Activated CD8-positive, alpha-beta memory T cell treated with anti-CD3 and anti-CD28 coated beads for 1 hour (primary cell): ENCODE results near the gene KIF3B.
"Not testable (repeated sequence)": the region's sequence is repeated elsewhere in the genome, so short reads cannot be mapped to it uniquely, and the experiment has no call there.

Source experiments
- DNase-seq, 2 donors: peaks; one replicate each; pipeline ENCODE4 v3.0.0-alpha.2; 2020; ENCODE audit warnings: low read depth in 1 of 2; ENCODE audit errors: extremely low read depth in 1 of 2

Gene KIF3B

DNA sequence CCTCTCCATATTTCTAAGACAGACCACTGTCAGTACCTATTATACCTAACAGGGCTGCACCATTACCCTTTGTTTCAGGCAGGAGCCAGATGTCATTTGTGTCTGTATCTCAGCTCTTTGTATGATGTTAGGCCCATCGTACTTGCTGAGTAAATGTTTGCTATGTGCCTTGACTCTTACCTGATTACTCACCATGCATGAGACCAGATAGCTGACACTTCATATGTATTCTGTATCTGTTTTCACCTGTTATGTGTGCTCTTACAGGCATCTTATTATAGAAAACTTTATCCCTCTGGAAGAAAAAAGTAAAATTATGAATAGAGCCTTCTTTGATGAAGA is 49.0 kb downstream of the KIF3B start:
- no peak for DNase-seq

DNA sequence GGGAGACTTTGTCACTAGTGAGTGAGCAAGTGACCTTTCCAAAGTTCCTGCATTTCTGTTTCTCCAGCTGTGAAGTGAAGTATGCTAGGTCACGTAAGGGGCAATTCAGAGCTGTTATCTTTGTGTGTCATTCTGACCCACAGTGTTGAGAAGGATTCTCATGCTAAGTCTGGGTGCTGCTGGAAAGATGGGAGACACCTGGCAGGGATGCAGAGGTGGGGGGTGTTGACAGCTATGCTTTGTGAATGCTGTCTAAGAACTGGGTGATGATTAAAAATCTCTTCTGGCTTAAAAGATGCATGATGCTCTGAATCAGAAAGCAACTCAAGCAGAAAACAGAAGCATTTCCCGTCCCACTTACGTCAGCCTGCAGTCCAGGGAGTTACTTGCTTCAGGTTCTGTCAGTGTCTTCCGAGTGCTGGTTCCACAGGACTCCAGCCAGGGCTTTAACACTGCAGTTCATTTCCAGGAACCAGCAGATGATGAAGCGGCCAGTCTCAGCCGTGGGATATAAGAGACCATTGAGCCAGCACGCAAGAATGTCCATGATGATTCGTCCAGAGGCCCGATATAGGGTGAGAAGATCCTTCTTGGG is 49.7 kb downstream of the KIF3B start:
- no peak for DNase-seq

DNA sequence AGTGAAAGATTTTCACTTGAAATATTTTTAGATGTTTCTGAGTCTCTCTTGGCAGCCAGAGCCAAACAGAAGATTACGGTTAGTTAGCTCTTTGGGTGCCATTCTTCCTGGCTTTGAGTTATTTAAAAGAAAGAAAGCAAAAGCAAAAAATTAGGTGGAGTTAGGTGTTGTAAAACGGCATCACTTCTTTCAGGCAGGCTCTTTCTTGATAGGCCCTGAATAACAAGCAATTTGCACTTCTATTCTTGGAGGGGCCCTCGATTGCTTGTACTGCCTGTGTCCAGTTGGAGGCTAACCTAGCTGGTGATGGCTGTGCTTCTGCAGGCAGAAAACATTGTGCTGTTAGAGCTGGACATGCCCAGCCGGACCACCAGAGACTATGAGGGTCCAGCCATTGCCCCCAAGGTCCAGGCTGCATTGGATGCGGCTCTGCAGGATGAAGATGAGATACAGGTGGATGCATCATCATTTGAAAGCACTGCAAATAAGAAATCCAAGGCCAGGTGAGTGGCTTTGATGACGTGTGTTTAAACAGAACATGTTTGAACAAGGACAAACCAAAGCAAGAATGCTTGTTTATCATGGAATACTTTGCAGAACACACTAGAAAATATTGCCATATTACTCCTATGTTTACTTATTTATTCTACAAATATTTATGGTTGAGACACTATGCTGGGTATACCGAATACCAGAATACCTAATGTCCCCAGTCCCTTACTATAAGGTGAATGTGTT is 52.5 kb downstream of the KIF3B start:
- no peak for DNase-seq

DNA sequence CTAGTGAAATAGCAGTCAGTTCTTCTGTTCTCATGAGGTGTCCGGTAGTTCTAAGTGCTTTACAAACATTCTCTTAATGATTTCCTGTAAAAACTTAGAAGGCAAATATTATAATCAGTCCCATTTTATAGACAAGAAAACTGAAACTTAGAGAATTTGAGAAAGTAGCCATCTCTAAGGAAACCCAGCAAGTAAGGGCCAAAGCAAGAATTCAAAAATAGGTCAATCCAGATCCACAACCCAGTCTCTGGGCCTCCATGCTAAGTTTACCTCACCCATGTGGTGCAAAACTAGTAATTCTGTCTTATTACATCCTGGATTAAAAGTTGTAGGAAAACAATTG is 53.1 kb downstream of the KIF3B start:
- DNase-seq: no peak

DNA sequence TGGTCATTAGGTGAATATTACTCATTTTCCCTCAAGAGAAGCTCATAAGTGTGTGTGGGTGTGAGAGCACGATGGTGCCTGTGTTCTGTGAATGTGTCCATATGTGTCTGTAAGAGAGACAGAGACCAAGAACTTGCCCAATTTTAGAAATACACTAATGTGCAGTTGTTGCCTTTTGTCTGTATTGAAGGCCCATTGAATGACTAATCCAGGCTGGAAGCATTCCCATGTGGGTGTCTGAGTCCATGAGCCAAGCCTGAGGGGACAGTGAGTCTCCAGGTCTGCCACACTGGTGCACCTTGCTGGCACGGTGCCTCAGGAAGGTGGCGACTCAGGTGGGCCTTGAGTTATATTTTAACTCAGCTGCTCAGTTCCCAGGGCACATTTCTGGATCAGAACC is 55.2 kb downstream of the KIF3B start:
- DNase-seq: no peak

DNA sequence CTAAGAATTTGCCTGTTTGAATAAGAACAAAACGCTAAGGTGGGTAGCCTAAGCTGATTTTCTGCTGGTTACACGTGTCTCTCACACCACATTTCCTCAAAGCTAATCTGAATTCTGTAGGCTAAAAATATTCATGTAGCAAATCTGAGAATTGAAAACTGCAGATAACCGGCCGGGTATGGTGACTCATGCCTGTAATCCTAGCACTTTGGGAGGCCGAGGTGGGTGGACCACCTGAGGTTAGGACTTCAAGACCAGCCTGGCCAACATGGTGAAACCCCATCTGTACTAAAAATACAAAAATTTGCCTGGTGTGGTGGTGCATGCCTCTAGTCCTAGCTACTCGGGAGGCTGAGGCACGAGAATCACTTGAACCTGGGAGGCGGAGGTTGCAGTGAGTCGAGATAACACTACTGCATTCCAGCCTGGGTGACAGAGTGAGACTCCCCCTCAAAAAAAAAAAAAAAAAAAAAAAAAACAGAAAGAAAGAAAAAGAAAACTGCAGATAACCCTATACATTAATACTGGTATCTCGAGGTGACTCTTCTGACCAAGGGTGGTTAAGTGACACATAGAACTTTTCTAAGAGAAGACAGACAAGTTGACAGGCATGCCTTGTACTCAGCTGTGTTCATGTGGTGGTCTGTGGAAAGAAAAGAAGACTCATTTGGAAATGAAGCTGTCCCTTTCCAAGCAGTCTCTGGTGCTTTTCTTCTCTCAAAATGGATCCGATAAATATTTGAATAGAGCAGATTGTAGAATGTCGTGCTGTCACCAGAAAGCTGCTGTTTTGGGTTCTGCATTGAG is 55.9 kb downstream of the KIF3B start:
- no peak for DNase-seq

DNA sequence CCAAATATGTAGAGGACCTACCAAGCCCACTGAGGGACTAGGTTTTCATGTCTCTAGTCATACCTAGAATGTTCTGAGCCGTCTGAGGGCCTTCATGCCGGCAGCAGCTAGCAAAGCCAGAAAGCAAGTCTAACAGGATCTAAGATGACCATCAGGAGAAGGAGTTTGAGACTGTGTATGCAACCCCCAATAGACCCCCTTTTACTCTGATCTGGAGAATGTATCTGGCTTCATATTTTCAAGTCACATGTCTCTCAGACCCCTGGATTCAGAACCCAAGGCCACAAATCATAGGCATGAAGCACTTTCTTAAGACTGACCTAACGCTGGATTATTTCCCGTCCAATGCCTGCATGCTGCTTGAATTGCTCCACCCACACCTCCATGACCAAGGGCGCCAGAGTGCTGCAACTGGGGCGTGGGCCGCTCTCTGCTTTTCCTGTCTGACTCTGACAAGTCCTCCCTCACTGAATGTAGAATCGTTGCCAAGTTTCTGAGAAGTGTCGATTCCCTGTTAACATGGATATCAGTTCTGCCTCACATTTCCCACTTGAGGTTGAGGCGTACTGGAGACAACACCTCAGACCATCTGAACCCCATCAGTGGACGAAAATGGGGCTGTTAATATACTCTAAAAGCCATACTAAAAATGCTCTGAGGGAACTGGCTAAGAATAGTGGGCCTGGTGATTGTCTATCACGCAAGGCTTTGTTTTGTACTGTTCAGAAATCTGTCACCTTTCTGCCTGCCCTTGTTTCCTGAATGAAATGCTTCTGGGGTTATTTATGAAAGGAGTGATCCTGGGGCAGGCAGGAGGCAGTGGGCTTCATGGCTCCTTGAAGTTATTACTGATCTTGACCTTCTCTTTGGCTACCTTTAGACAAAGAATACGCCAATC is 56.8 kb downstream of the KIF3B start:
- peak in 1 of 2 donors; percentile 7 for DNase-seq

DNA sequence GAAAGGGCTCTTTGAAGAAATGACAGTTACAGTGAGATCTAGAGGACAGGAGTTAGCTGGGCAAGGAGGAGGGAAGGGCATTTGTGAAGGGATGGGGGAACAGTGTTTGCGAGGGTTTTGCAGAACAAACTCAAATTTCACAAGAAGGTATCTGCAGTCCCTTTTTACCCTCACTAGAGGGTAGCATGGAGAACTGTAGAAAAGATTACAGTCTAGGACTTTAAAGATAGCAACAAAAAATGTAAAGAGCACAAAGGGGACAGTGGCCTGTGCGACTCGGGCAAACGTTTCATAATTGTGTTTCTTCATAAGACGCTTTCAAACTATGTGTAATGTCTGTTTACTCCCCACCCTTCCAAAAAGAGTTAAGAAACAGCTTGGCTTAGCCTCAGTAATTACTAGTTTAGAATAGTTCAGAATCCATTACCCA is 59.5 kb downstream of the KIF3B start:
- DNase-seq: no peak

DNA sequence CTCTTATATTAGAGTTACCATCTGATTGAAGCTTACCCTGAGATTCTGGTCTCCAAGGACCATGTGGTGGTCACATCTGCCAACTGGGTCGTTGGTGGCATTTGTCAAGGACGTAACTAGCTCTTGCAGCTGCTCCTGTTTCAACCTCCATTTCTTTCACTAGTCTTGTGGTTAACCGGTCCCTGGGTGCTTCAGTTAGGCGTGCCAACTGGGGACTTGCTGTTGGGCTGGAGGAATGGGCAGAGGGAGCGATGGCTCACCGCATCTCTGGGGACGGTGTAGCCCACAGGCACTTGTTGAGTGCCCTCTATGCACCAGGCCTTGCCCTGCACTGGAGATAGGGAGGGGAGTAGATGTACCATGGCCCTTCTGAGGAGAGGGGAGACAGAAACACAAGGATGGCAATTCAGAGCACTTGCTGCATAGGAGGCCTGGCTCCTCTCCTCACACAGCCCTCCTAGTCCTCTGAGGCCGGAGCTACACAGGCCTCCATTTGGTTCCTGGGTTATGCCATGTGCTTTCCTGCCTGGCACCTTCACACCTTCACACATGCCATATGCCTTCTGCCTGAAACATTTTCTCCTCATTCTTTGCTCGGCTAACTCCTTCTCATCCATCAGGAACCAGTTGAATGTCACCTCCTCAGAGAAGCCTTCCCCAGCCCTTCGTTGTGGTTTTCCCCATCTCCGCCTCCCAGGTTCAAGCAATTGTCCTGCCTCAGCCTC is 60.6 kb downstream of the KIF3B start:
- no peak for DNase-seq

DNA sequence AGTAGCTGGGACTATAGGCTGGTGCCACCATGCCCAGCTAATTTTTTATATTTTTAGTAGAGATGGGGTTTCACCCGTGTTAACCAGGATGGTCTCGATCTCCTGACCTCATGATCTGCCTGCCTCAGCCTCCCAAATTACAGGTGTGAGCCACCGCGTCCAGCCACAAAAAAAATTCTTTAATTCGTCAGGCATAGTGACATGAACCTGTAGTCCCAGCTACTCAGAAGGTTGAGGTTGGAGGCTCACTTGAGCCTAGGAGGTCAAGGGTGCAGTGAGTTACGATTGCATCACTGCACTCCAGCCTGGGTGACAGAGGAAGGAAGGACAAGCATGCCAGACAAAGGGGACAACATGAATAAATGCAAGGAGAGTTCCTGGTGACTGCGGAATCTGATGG is 61.2 kb downstream of the KIF3B start:
- no peak for DNase-seq

DNA sequence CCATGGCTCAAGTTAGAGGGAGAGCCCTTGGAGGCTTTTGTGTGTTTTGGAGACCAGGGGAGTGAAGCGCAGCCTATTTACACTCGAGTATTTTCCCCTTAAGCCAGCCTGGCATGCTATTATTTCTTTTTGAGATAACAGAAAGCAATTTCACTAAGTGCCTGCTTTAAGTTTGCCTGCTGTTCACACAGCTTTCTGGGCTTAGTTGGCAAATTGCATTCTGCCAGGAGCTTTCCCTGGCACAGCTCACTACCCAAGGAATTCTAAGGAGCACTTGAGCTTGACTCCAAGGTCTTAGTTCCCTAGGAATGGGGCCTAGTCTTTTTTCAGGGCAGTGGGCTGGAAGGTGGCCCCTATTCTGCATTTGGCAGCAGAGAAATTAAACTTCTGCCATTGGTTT is 61.7 kb downstream of the KIF3B start:
- DNase-seq: no peak

DNA sequence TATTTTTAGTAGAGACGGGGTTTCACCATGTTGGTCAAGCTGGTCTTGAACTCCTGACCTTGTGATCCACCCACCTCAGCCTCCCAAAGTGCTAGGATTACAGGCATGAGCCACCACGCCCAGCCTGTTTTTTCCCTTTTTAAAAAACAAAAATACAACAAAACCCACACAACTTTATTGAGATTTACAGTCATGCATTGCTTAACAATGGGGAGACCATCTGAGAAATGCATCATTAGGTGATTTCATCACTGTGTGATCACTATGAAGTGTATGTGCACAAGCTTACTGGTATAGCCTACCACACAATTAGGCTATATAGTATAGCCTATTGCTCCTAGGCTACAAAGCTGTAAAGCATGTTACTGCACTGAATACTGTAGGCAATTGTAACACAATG is 63.6 kb downstream of the KIF3B start:
- not testable (repeated sequence) for DNase-seq

DNA sequence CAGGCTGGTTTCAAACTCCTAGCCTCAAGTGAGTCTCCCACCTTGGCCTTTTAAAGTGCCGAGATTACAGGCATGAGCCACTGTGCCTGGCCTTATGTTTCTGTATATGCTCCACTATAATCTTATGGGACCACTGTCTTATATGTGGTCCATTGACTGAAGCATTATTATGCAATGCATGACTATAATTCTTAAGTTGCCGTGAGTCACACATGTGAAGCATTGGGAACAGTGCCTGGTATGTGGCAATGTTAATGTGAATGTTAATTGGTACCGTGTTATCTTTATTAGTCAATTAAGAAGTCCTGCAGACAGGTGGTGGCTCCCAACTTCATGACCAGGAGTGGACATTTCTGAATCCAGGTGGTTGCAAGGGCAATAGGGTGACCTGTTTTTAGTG is 66.0 kb downstream of the KIF3B start:
- no peak for DNase-seq

DNA sequence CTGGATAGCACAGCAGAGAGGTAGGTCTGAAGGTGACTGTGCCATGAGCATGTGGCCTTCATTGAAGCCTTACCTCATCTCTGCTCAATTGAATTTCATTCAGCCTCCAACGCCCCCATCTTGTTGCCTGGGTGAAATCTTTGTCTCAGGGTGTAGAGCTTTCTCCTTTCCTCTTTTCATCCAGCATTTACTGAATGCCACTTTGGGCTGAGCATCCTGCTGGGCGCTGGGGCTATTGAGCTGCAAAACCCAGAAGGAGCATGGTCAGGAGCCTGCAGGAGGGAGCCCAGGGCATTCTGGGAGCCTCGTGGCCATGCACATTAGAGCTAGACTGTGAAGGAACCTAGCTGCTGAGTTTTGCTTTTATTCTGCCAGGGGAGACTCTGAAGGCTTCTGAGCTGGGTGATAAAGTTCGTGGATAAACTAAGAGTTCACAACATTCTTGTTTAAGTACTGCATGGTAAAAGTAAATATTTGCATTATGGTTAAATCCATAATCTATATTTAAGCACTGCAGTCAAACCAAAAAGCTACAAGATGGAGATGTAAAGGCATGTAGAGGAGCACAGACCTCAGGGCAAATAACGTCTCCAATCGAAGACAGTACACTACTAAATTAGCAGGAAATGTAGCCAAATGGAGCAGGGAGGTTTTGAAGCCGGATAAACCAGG is 67.5 kb downstream of the KIF3B start:
- no peak for DNase-seq

DNA sequence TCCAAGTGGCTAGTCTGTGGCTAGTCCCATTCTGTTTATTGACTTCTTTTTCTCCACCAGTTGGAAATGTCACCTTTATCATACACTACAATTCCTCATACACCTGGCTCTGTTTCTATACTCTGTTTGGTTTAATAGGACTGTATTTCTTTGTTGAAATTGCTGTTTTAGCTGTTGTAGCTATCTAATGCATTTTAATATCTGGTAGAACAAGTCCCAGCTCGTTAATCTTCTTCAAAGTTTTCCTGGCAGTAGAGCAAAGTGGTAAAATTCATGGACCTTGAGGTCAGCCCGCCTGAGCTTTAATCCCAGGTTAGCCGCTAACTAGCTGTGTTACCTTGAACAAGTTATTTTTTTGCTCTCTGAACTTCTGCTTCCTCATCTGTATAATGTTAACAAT is 70.8 kb downstream of the KIF3B start:
- no peak for DNase-seq

DNA sequence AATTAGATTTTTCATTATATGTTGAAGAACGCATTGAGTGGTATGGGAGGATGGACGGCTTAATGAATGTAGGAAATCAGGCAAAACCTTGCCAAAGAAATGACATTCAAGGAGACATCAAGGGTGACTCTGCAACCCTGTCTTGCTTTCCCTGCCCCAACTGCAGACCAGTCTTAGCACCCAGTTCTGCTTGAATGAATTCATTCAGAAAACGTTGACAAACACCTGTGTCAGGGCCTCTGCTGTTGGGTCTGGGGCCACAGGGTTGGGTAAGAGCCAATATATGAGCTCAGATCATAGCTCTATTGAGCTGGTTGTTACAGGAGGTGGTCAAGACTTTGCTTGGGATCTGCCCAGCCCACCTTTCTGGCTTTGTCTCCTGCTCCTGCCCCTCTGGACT is 73.0 kb downstream of the KIF3B start:
- no peak for DNase-seq

DNA sequence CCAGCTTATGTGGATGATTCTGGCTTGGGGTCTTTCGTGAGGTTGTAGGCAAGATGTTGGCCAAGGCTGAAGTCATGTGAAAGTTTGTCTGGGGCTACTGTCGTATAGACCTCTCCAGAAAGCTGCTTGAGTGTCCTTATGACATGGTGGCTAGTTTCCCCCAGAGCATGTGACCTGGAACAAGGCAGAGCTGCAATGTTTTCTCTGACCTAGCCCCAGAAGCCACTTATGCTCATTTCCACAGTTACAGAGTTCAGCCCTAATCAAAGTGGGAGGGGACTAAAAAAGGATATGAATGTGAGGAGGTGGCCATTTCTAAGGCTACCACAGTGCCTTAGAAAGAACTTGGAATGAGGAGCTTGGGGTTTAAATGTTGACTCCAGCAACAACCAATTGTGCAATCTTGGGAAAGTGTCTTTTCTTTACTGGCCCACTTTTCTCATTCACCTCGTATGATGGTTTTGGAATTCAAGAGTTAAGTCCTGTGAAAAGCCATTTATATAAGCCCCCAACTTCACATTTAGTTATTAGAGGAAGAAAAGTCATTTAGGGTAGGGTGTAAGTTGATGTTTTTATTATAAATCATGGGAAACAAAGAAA is 74.8 kb downstream of the KIF3B start:
- DNase-seq: no peak

DNA sequence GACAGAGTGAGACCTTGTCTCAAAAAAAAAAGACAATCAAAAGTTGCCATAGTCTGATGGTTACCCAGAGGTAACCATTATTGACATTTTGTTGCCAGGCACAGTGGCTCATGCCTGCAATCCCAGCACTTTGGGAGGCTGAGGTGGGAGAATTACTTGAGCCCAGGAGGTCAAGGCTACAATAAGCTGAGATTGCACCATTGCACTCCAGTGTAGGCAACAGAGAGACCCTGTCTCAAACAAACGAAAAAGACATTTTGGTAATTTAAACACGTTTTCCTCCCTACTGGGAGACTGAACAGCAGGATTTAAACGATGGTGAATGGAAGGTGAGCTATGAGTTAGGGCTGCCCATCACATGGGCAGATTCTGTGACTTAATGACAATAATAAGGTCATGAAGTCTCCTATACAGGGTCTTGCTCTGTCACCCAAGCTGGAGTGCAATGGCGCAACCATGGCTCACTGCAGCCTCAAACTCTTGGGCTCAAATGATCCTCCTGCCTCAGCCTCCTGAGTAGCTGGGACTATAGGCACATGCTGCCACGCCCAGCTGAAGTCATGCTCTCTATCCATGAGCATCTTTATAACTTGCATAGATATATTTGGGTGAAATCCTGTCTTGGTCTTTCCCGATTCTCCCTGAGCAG is 76.5 kb downstream of the KIF3B start:
- DNase-seq: no peak
